H1 (cell line): Measurements from ENCODE around the gene BRPF3. TPM values are rescaled to one million over a fixed set of nuclear protein-coding genes. Genes with fewer than 3 reads are reported as not detected.

Source experiments
- CHD1 ChIP-seq: IDR thresholded peaks from 2 replicates; pipeline ENCODE4 v1.6.1; 2012; ENCODE audit warnings: low read depth, low read length, improper control_type of control experiment
- EP300 ChIP-seq, 2 experiments: IDR thresholded peaks; 1 replicate in 1 of 2; 2 replicates in 1 of 2; pipeline ENCODE4 v1.6.1; 2011 to 2012; ENCODE audit warnings: low read depth in 2 of 2, low read length in 2 of 2, mild to moderate bottlenecking in 2 of 2, borderline replicate concordance in 1 of 2, inconsistent platforms in 1 of 2, moderate library complexity in 1 of 2
- GABPA ChIP-seq: IDR thresholded peaks from 2 replicates; pipeline ENCODE4 v1.6.1; 2011; ENCODE audit warnings: mild to moderate bottlenecking, low read length, moderate library complexity, borderline replicate concordance; ENCODE audit not compliant: insufficient read depth
- JUND ChIP-seq: IDR thresholded peaks from 2 replicates; pipeline ENCODE4 v1.6.1; 2011; ENCODE audit warnings: mild to moderate bottlenecking, improper control_type of control experiment, low read length
- KDM4A ChIP-seq: IDR thresholded peaks from one replicate; pipeline ENCODE4 v1.7.1; 2012; ENCODE audit warnings: low read depth, mild to moderate bottlenecking, moderate library complexity, low read length, inconsistent platforms; ENCODE audit not compliant: severe bottlenecking
- RFX5 ChIP-seq: IDR thresholded peaks from 2 replicates; pipeline ENCODE4 v1.6.1; 2011; ENCODE audit warnings: low read depth, low read length, improper control_type of control experiment, borderline replicate concordance
- SAP30 ChIP-seq: fragments of 300-600 bp; sonication (generic); IDR thresholded peaks from 2 replicates; pipeline ENCODE4 v1.7.1; 2012; ENCODE audit warnings: low read length, moderate library complexity, mild to moderate bottlenecking, inconsistent platforms; ENCODE audit not compliant: insufficient read depth, insufficient replicate concordance
- polyA plus RNA-seq, 7 experiments: library from polyadenylated mRNA; depleted of rRNA in 3 of 7; stranded (reverse) in 5 of 7; unstranded in 2 of 7; fragments of >200 nt in 5 of 7; fragments of 200-250 nt in 2 of 7; gene quantifications; 1 replicate in 5 of 7; 2 replicates in 1 of 7; 4 replicates in 1 of 7; pipeline versions ENCODE4 v1.2.1 to v1.2.3, GENCODE V29; 2011 to 2013; ENCODE audit warnings: missing spikeins in 2 of 7, mixed read lengths in 2 of 7
- total RNA-seq: library from RNA; stranded (reverse); fragmentation: NEBNext Ultra II Directional; extraction: Animal tissue kit (Norgen Biotek cat#: 25700); gene quantifications from 2 replicates; pipeline ENCODE4 v1.2.1, GENCODE V29; 2021
- TF ChIP-seq, protein P1 (sequence below): fragments of 300-600 bp; sonication (generic); IDR thresholded peaks from 2 replicates; pipeline ENCODE4 v1.7.1; 2012; ENCODE audit warnings: low read length, moderate library complexity, mild to moderate bottlenecking, inconsistent platforms; ENCODE audit not compliant: insufficient replicate concordance

Gene BRPF3
- total and polyA plus RNA-seq, 2 of the 8 experiments (the other 6 are each of a cell fraction or from before 2014, with no cell fraction given): 26.0 to 37.5 TPM

DNA sequence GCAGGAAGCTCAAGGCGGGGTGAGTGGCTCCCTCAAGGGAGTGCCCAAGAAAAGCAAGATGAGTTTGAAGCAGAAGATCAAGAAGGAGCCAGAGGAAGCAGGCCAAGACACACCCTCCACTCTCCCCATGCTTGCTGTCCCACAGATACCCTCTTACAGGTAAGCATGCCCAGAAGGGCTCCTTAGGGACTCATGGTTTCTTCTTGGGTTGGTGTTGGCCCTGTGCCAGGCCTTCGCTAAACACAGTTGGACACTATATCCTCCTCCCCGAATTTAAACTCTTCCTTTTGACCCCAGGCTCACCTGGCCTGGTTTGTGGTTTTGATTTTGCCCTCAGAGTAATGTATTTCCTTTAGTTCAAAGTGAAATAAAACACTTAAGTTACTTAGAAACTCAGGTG lies 5.1 kb downstream of the BRPF3 start (continued):
- TF ChIP-seq, protein P1, sequence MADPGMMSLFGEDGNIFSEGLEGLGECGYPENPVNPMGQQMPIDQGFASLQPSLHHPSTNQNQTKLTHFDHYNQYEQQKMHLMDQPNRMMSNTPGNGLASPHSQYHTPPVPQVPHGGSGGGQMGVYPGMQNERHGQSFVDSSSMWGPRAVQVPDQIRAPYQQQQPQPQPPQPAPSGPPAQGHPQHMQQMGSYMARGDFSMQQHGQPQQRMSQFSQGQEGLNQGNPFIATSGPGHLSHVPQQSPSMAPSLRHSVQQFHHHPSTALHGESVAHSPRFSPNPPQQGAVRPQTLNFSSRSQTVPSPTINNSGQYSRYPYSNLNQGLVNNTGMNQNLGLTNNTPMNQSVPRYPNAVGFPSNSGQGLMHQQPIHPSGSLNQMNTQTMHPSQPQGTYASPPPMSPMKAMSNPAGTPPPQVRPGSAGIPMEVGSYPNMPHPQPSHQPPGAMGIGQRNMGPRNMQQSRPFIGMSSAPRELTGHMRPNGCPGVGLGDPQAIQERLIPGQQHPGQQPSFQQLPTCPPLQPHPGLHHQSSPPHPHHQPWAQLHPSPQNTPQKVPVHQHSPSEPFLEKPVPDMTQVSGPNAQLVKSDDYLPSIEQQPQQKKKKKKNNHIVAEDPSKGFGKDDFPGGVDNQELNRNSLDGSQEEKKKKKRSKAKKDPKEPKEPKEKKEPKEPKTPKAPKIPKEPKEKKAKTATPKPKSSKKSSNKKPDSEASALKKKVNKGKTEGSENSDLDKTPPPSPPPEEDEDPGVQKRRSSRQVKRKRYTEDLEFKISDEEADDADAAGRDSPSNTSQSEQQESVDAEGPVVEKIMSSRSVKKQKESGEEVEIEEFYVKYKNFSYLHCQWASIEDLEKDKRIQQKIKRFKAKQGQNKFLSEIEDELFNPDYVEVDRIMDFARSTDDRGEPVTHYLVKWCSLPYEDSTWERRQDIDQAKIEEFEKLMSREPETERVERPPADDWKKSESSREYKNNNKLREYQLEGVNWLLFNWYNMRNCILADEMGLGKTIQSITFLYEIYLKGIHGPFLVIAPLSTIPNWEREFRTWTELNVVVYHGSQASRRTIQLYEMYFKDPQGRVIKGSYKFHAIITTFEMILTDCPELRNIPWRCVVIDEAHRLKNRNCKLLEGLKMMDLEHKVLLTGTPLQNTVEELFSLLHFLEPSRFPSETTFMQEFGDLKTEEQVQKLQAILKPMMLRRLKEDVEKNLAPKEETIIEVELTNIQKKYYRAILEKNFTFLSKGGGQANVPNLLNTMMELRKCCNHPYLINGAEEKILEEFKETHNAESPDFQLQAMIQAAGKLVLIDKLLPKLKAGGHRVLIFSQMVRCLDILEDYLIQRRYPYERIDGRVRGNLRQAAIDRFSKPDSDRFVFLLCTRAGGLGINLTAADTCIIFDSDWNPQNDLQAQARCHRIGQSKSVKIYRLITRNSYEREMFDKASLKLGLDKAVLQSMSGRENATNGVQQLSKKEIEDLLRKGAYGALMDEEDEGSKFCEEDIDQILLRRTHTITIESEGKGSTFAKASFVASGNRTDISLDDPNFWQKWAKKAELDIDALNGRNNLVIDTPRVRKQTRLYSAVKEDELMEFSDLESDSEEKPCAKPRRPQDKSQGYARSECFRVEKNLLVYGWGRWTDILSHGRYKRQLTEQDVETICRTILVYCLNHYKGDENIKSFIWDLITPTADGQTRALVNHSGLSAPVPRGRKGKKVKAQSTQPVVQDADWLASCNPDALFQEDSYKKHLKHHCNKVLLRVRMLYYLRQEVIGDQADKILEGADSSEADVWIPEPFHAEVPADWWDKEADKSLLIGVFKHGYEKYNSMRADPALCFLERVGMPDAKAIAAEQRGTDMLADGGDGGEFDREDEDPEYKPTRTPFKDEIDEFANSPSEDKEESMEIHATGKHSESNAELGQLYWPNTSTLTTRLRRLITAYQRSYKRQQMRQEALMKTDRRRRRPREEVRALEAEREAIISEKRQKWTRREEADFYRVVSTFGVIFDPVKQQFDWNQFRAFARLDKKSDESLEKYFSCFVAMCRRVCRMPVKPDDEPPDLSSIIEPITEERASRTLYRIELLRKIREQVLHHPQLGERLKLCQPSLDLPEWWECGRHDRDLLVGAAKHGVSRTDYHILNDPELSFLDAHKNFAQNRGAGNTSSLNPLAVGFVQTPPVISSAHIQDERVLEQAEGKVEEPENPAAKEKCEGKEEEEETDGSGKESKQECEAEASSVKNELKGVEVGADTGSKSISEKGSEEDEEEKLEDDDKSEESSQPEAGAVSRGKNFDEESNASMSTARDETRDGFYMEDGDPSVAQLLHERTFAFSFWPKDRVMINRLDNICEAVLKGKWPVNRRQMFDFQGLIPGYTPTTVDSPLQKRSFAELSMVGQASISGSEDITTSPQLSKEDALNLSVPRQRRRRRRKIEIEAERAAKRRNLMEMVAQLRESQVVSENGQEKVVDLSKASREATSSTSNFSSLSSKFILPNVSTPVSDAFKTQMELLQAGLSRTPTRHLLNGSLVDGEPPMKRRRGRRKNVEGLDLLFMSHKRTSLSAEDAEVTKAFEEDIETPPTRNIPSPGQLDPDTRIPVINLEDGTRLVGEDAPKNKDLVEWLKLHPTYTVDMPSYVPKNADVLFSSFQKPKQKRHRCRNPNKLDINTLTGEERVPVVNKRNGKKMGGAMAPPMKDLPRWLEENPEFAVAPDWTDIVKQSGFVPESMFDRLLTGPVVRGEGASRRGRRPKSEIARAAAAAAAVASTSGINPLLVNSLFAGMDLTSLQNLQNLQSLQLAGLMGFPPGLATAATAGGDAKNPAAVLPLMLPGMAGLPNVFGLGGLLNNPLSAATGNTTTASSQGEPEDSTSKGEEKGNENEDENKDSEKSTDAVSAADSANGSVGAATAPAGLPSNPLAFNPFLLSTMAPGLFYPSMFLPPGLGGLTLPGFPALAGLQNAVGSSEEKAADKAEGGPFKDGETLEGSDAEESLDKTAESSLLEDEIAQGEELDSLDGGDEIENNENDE: no peak
- TF ChIP-seq SAP30: no peak
- no peak for TF ChIP-seq EP300 (IDR thresholded peaks at IDR 0.05; ENCODE audit: borderline replicate concordance in 1 of 2, low read depth in 2 of 2, low read length in 2 of 2)
- TF ChIP-seq GABPA: no peak
- no peak for TF ChIP-seq CHD1
- TF ChIP-seq JUND: no peak
- TF ChIP-seq RFX5: no peak
- TF ChIP-seq KDM4A: no peak
